ENCODE results near the gene EFNB2.

EFNB2 gene

DNA sequence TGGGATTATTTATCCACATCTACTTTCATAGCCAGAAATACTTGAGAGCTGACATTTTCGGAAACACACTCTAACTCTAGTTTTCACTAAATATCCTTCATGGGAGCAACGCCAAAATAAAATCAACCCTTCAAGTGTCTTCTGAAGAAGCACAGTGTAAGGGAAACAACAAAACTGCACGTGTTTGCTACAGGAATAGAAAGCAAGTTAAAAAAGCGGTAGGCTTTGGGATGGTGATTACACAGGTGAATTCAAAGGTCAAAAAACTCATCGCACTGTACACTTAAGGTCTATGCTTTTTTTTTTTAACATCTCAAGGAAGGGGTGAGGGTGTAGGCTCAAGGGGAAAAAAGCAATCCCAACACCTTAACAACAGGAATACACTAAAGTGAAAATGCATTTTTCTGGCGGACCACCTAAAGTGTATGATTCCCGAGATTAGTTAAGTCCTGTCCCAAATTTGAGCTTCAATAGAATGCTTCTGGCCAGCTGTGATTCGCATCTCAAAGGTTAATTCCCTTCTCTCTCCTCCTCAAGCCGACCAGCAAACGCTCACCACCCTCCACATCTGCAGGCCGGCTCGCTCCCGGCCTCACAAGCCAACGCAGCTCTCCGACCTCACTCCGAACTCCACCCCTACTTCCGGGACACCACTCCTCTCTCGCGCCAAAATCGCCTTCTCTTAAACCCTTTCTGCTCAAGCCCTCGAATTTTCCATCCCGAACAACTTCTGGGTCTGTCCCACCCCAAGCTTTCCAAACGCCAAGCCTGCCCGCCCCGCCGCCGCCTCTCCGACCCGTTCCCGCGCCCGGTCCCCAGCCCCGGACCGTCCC is 31.4 kb upstream of the EFNB2 start:
- H3K9me3 ChIP-seq (ENCODE audit: control insufficient read depth in 2 of 2, low read length in 2 of 2), result no peaks in the 10 kb centered on the region
- H3K36me3 ChIP-seq (ENCODE audit: control insufficient read depth in 2 of 2, insufficient read depth in 2 of 2, low read length in 2 of 2), result no peaks in the 10 kb centered on the region
- peak overlapping the region; percentile 95 to 96 for H3K4me3 ChIP-seq (ENCODE audit: low read length in 2 of 2)
- no peaks in the 10 kb centered on the region for H3K27me3 ChIP-seq (ENCODE audit: control insufficient read depth in 2 of 2, insufficient read depth in 2 of 2, low read length in 2 of 2)
- H3K4me1 ChIP-seq (ENCODE audit: control insufficient read depth in 2 of 2, insufficient read depth in 2 of 2, low read length in 2 of 2), result peaks cover 12 to 36% of the 10 kb centered on the region in 2 donors
- peak overlapping the region; percentile 86 to 99 for H3K9ac ChIP-seq (ENCODE audit: low read depth in 1 of 2, low read length in 2 of 2)
- peak overlapping the region; percentile 97 to 100 for H3K27ac ChIP-seq (ENCODE audit: low read depth in 2 of 2, low read length in 2 of 2)

- Histone ChIP-seq H3K36me3 (ENCODE audit: control insufficient read depth in 2 of 2, insufficient read depth in 2 of 2, low read length in 2 of 2) (no peaks in the 10 kb centered on the region), H3K27ac (ENCODE audit: low read depth in 2 of 2, low read length in 2 of 2) (no peak overlapping the region), H3K9ac (ENCODE audit: low read depth in 1 of 2, low read length in 2 of 2) (peak overlapping the region in 1 of 2 donors; percentile 1), H3K4me3 (ENCODE audit: low read length in 2 of 2) (peak overlapping the region; percentile 95 to 96), H3K9me3 (ENCODE audit: control insufficient read depth in 2 of 2, low read length in 2 of 2) (no peaks in the 10 kb centered on the region), H3K27me3 (ENCODE audit: control insufficient read depth in 2 of 2, insufficient read depth in 2 of 2, low read length in 2 of 2) (no peaks in the 10 kb centered on the region), H3K4me1 (ENCODE audit: control insufficient read depth in 2 of 2, insufficient read depth in 2 of 2, low read length in 2 of 2) (peaks cover 12 to 40% of the 10 kb centered on the region in 2 donors)
Observed at GRCh38 chr13:106565127-106565775, 29.8 kb upstream of the EFNB2 start.

- H3K9ac ChIP-seq (ENCODE audit: low read depth in 1 of 2, low read length in 2 of 2), result no peak overlapping the region
- H3K9me3 ChIP-seq (ENCODE audit: control insufficient read depth in 2 of 2, low read length in 2 of 2), result no peaks in the 10 kb centered on the region
- no peak overlapping the region for H3K4me3 ChIP-seq (ENCODE audit: low read length in 2 of 2)
- H3K27ac ChIP-seq (ENCODE audit: low read depth in 2 of 2, low read length in 2 of 2), result no peak overlapping the region
- peaks cover 12 to 34% of the 10 kb centered on the region in 2 donors for H3K4me1 ChIP-seq (ENCODE audit: control insufficient read depth in 2 of 2, insufficient read depth in 2 of 2, low read length in 2 of 2)
- H3K36me3 ChIP-seq (ENCODE audit: control insufficient read depth in 2 of 2, insufficient read depth in 2 of 2, low read length in 2 of 2), result peaks cover 19 to 20% of the 10 kb centered on the region in 2 donors
- no peaks in the 10 kb centered on the region for H3K27me3 ChIP-seq (ENCODE audit: control insufficient read depth in 2 of 2, insufficient read depth in 2 of 2, low read length in 2 of 2)
Observed at GRCh38 chr13:106562301-106562700, 26.8 kb upstream of the EFNB2 start.

- Histone ChIP-seq H3K4me3 (ENCODE audit: low read length in 2 of 2) (no peak overlapping the region), H3K36me3 (ENCODE audit: control insufficient read depth in 2 of 2, insufficient read depth in 2 of 2, low read length in 2 of 2) (peaks cover 24 to 25% of the 10 kb centered on the region in 2 donors), H3K9ac (ENCODE audit: low read depth in 1 of 2, low read length in 2 of 2) (no peak overlapping the region), H3K27ac (ENCODE audit: low read depth in 2 of 2, low read length in 2 of 2) (no peak overlapping the region), H3K4me1 (ENCODE audit: control insufficient read depth in 2 of 2, insufficient read depth in 2 of 2, low read length in 2 of 2) (peaks cover 12 to 31% of the 10 kb centered on the region in 2 donors), H3K9me3 (ENCODE audit: control insufficient read depth in 2 of 2, low read length in 2 of 2) (no peaks in the 10 kb centered on the region), H3K27me3 (ENCODE audit: control insufficient read depth in 2 of 2, insufficient read depth in 2 of 2, low read length in 2 of 2) (no peaks in the 10 kb centered on the region)
Observed at GRCh38 chr13:106561551-106562170, 26.2 kb upstream of the EFNB2 start.

DNA sequence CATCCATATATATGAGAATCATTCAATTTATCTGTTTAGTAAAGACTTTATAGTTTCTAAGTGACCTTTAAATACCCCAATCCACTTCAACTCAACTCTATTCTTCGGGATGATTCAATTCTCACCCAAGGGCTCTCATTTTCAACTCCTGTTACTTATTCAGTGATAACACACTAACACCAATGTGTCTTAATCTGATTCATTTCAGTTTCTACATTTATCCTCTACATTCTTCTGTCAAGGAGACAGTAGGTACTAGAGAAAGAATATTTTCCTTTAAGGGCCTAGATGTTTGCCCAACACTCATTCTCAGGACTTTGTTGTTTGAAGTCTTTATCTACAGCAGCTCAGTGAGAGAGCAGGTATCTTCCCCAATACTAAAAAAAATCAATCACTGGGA is 25.4 kb upstream of the EFNB2 start:
- H3K27ac ChIP-seq (ENCODE audit: low read depth in 2 of 2, low read length in 2 of 2), result no peak overlapping the region
- H3K4me1 ChIP-seq (ENCODE audit: control insufficient read depth in 2 of 2, insufficient read depth in 2 of 2, low read length in 2 of 2), result peaks cover 8 to 29% of the 10 kb centered on the region in 2 donors
- H3K9me3 ChIP-seq (ENCODE audit: control insufficient read depth in 2 of 2, low read length in 2 of 2), result no peaks in the 10 kb centered on the region

DNA sequence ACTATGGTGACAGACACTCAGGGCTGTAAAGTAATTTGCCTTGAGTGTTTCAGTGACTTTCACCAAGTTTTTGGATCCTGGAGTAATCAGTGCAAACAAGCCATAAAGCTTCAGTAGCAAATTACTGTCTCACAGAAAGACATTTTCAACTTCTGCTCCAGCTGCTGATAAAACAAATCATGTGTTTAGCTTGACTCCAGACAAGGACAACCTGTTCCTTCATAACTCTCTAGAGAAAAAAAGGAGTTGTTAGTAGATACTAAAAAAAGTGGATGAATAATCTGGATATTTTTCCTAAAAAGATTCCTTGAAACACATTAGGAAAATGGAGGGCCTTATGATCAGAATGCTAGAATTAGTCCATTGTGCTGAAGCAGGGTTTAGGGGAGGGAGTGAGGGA is 23.1 kb upstream of the EFNB2 start:
- peaks cover 44 to 48% of the 10 kb centered on the region in 2 donors for H3K36me3 ChIP-seq (ENCODE audit: control insufficient read depth in 2 of 2, insufficient read depth in 2 of 2, low read length in 2 of 2)
- no peak overlapping the region for H3K4me3 ChIP-seq (ENCODE audit: low read length in 2 of 2)
- no peak overlapping the region for H3K27ac ChIP-seq (ENCODE audit: low read depth in 2 of 2, low read length in 2 of 2)
- no peaks in the 10 kb centered on the region for H3K9me3 ChIP-seq (ENCODE audit: control insufficient read depth in 2 of 2, low read length in 2 of 2)
- no peak overlapping the region for H3K9ac ChIP-seq (ENCODE audit: low read depth in 1 of 2, low read length in 2 of 2)
- H3K27me3 ChIP-seq (ENCODE audit: control insufficient read depth in 2 of 2, insufficient read depth in 2 of 2, low read length in 2 of 2), result no peaks in the 10 kb centered on the region
- peaks cover 0 to 10% of the 10 kb centered on the region in 2 donors for H3K4me1 ChIP-seq (ENCODE audit: control insufficient read depth in 2 of 2, insufficient read depth in 2 of 2, low read length in 2 of 2)

More for the DNA sequence above, 25.4 kb upstream of the EFNB2 start:
- Histone ChIP-seq H3K36me3 (ENCODE audit: control insufficient read depth in 2 of 2, insufficient read depth in 2 of 2, low read length in 2 of 2) (peaks cover 31 to 34% of the 10 kb centered on the region in 2 donors), H3K9ac (ENCODE audit: low read depth in 1 of 2, low read length in 2 of 2) (no peak overlapping the region), H3K27me3 (ENCODE audit: control insufficient read depth in 2 of 2, insufficient read depth in 2 of 2, low read length in 2 of 2) (no peaks in the 10 kb centered on the region), H3K4me3 (ENCODE audit: low read length in 2 of 2) (no peak overlapping the region)

- Histone ChIP-seq H3K9me3 (ENCODE audit: control insufficient read depth in 2 of 2, low read length in 2 of 2) (no peaks in the 10 kb centered on the region), H3K27me3 (ENCODE audit: control insufficient read depth in 2 of 2, insufficient read depth in 2 of 2, low read length in 2 of 2) (no peaks in the 10 kb centered on the region), H3K36me3 (ENCODE audit: control insufficient read depth in 2 of 2, insufficient read depth in 2 of 2, low read length in 2 of 2) (peaks cover 55 to 58% of the 10 kb centered on the region in 2 donors), H3K9ac (ENCODE audit: low read depth in 1 of 2, low read length in 2 of 2) (no peak overlapping the region), H3K27ac (ENCODE audit: low read depth in 2 of 2, low read length in 2 of 2) (no peak overlapping the region), H3K4me1 (ENCODE audit: control insufficient read depth in 2 of 2, insufficient read depth in 2 of 2, low read length in 2 of 2) (no peaks in the 10 kb centered on the region), H3K4me3 (ENCODE audit: low read length in 2 of 2) (no peak overlapping the region)
Observed at GRCh38 chr13:106555631-106556328, 20.3 kb upstream of the EFNB2 start.

- Histone ChIP-seq H3K27ac (ENCODE audit: low read depth in 2 of 2, low read length in 2 of 2) (no peak overlapping the region), H3K4me1 (ENCODE audit: control insufficient read depth in 2 of 2, insufficient read depth in 2 of 2, low read length in 2 of 2) (no peaks in the 10 kb centered on the region), H3K36me3 (ENCODE audit: control insufficient read depth in 2 of 2, insufficient read depth in 2 of 2, low read length in 2 of 2) (peaks cover 38 to 44% of the 10 kb centered on the region in 2 donors), H3K9me3 (ENCODE audit: control insufficient read depth in 2 of 2, low read length in 2 of 2) (no peaks in the 10 kb centered on the region), H3K9ac (ENCODE audit: low read depth in 1 of 2, low read length in 2 of 2) (no peak overlapping the region), H3K27me3 (ENCODE audit: control insufficient read depth in 2 of 2, insufficient read depth in 2 of 2, low read length in 2 of 2) (no peaks in the 10 kb centered on the region), H3K4me3 (ENCODE audit: low read length in 2 of 2) (no peak overlapping the region)
Observed at GRCh38 chr13:106551751-106552150, 16.3 kb upstream of the EFNB2 start.

DNA sequence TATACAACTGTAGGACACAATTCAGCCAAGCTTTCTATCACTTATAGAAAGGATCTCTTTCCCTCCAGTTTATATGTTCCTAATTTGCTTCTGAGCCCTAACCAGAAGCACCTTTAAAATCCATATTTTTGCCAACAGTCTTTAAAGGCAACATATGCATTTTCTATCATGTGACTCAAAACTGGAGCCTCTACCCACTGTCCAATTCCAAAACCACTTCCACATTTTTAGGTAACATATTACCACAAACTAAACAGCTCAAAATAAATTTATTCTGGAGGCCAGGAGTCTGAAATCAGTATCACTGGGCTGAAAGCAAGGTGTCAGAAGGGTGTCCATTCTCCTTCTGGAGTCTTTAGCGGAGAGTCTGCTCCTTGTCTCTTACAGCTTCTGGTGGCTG is 15.9 kb upstream of the EFNB2 start:
- H3K36me3 ChIP-seq (ENCODE audit: control insufficient read depth in 2 of 2, insufficient read depth in 2 of 2, low read length in 2 of 2), result peaks cover 38 to 40% of the 10 kb centered on the region in 2 donors
- H3K27ac ChIP-seq (ENCODE audit: low read depth in 2 of 2, low read length in 2 of 2), result no peak overlapping the region
- H3K4me1 ChIP-seq (ENCODE audit: control insufficient read depth in 2 of 2, insufficient read depth in 2 of 2, low read length in 2 of 2), result no peaks in the 10 kb centered on the region

More for the DNA sequence above, 15.9 kb upstream of the EFNB2 start:
- Histone ChIP-seq H3K9me3 (ENCODE audit: control insufficient read depth in 2 of 2, low read length in 2 of 2) (no peaks in the 10 kb centered on the region), H3K9ac (ENCODE audit: low read depth in 1 of 2, low read length in 2 of 2) (no peak overlapping the region), H3K4me3 (ENCODE audit: low read length in 2 of 2) (no peak overlapping the region), H3K27me3 (ENCODE audit: control insufficient read depth in 2 of 2, insufficient read depth in 2 of 2, low read length in 2 of 2) (no peaks in the 10 kb centered on the region)

Measured in mucosa of rectum (tissue), 2 donors.